ENCODE results near the gene RELT. TPM values are rescaled to one million over a fixed set of nuclear protein-coding genes. Genes with fewer than 3 reads are reported as not detected.
A peak's percentile ranks its signal among the peaks of the same experiment; 100 is the strongest.

Gene RELT
- total RNA-seq, 1 donor, result 4.6 TPM

DNA sequence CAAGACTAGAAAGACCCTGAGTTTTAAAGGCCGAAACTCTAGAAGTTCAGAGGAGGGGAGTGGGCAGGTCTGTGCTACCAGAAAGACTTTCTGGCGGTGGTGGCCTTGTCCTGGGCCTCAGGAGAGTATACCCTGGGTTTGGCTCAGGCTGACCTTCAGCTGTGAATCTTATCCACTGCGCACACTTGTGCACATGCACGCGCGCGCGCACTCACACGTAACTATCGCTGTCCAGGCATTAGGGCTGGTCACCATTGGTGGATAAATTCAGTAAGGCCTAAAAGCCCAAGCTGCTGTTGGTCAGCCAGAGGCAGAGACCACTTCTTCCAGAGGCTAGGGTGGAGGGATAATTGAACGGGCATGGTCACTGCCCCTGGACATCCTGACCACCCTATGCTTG, 43.0 kb upstream of the RELT start:
- H3K4me3 ChIP-seq (ENCODE audit: low read depth, low read length), result no peak overlapping the region
- no peak for DNase-seq (ENCODE audit: low read depth)
- TF ChIP-seq, protein P1, sequence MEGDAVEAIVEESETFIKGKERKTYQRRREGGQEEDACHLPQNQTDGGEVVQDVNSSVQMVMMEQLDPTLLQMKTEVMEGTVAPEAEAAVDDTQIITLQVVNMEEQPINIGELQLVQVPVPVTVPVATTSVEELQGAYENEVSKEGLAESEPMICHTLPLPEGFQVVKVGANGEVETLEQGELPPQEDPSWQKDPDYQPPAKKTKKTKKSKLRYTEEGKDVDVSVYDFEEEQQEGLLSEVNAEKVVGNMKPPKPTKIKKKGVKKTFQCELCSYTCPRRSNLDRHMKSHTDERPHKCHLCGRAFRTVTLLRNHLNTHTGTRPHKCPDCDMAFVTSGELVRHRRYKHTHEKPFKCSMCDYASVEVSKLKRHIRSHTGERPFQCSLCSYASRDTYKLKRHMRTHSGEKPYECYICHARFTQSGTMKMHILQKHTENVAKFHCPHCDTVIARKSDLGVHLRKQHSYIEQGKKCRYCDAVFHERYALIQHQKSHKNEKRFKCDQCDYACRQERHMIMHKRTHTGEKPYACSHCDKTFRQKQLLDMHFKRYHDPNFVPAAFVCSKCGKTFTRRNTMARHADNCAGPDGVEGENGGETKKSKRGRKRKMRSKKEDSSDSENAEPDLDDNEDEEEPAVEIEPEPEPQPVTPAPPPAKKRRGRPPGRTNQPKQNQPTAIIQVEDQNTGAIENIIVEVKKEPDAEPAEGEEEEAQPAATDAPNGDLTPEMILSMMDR (IDR thresholded peaks at IDR 0.05; ENCODE audit: insufficient read depth, low read length), result no peak

DNA sequence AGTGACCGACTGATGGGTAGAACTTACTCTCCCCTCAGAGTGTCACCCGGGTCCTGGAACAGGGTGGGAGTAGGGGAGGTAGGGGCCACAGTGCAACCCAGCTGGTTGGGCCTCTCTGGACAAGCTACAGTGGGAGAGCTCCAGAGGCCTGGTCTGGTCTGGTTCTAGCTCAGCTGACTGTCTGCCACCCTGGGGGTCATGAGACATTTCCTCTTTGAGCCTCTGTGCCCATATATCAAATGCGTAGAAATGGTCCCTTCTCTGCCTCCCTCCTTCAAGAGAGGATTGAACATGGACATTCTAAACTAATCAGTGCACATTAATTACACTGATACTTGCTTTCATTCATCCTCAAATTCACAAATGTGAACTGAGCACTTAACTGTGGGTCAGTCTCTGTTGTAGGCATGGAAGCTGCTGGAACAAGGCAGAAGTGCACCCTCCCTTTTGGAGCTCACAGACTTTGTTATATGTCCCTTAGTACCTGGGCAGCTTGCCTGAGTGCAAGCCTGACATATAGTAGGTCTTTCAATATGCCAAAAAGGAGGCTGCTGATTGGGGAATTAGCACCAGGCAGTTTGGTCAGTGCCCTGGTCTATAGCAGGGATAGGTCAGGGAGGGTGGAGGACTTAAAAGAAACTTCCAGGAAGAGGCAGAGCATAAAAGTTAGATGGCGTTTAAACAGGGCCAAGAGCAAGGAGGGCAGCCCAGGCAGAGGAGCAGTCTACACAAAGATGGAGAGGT, 42.4 kb upstream of the RELT start:
- DNase-seq (ENCODE audit: low read depth), result no peak
- TF ChIP-seq, protein P1 (IDR thresholded peaks at IDR 0.05; ENCODE audit: insufficient read depth, low read length), result no peak
- no peak overlapping the region for H3K4me3 ChIP-seq (ENCODE audit: low read depth, low read length)

DNA sequence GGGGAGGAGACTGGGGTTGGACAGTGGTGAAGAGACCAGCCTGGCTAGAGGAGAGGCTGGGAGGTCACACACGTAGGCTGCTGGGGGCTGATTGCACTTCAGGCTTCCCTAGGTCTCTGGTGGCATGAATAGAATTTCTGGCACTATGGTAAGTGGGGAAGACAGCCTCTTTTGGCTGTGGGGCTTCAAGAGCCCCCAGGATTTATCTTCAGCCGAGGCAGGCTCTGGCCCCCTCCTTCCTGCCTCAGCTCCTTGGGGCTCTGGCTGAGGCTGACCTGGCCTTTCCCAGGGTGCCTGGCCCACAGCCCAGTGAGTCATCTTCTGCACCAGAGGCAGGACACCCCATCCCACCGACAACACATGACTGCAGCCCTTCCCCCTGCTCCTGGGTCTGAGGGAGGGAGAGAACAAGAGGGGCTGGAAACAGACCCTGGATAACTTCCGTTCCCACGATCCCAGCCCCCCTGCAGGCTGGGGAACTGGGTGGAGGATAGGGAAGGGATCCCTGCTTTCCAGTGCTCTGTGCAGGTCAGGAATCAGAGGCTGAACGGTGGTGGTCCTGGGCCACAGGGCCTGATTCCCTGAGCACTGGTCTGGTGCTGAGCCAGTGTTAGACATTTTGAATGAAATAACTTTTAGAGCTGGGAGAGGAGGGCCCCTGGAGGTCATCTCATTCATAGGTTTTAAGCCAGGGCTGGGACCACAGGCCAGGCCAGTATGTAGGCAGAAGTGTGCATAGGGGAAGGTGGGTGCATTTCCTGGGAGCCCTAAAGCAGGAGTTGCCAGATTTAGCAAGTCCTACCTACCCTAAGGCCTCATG, 41.6 kb upstream of the RELT start:
- TF ChIP-seq, protein P1 (IDR thresholded peaks at IDR 0.05; ENCODE audit: insufficient read depth, low read length), result no peak
- peak; percentile 83 for DNase-seq (ENCODE audit: low read depth)
- H3K4me3 ChIP-seq (ENCODE audit: low read depth, low read length), result peak overlapping the region; percentile 31

GRCh38 chr11:73335204-73335923, 40.8 kb upstream of the RELT start:
- TF ChIP-seq, protein P1 (IDR thresholded peaks at IDR 0.05; ENCODE audit: insufficient read depth, low read length), result peak; percentile 99
- peak overlapping the region; percentile 17 for H3K4me3 ChIP-seq (ENCODE audit: low read depth, low read length)
- DNase-seq (ENCODE audit: low read depth), result peak; percentile 87

GRCh38 chr11:73337846-73338245, 38.4 kb upstream of the RELT start:
- DNase-seq (ENCODE audit: low read depth), result no peak
- no peak overlapping the region for H3K4me3 ChIP-seq (ENCODE audit: low read depth, low read length)
- TF ChIP-seq, protein P1 (IDR thresholded peaks at IDR 0.05; ENCODE audit: insufficient read depth, low read length), result no peak

DNA sequence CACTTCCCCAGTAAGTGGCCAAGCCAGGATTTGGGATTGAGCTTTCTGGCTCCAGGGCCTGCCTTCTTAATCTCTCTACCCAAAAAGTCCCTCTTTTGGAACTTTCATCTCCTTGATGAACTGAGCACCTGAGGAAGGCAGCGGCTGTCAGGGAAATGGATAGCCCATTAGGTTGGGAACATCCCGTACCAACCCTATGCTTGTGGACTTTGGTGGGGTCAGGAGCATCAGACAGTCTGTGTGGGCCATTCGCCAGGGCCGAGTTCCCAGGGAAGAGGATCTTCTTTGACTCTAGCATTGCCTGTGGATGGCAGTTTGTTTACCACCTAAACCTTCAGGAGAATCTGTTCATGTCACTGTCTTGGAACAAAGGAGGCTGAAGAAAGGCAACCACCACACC, 37.9 kb upstream of the RELT start:
- H3K4me3 ChIP-seq (ENCODE audit: low read depth, low read length), result no peak overlapping the region
- TF ChIP-seq, protein P1 (IDR thresholded peaks at IDR 0.05; ENCODE audit: insufficient read depth, low read length), result no peak
- DNase-seq (ENCODE audit: low read depth), result no peak
